SHP77 treated with DMSO at 0.1 percent for 48 hours (cell line): ENCODE measurements around the gene CBY2.

Experiments
- DNase-seq: peaks from one replicate; lab custom pipeline; 2025; lab: John Stamatoyannopoulos, UW

The CBY2 gene

DNA sequence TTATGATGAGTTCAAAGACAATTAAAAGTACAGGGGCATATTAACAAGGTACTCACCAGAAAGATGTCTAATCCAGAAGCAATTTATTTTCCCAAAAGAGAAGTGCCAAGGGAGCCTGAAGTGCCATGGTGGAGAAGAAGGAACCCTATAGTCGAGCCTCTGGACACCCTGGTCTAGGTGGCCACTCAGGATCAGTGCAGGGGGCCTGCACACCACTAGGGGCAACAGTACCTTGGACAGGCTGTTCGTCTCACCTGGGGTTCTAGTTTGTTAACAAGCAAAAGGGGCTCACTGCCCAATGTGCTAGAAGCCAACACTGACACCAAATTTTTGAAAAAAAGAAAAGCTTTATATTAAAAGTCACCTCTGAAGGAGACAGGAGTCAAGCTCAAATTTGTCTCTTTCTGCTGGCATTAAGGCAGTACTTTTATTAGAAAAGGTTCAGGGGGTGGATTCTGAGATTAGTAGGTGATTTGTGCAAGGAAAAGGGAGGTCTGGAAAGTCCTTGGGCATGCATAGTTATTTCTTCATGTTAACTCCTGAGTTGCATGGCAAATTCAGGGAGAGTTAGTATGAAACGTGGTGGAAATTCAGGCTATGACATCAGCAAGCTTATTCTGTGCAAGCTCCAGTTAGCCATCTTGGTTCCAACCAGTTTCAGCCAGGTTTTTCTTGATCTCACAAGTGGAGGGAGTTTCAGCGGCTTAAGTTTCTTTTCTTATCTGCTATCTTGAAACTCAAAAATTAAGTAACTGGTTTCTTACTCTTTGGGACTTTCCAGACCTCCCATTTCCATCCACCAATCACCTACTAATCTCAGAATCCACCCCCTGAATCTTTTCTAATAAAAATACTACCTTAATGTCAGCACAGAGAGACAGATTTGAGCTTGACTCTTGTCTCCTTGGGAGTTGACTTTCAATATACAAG lies 884 bp upstream of the CBY2 start:
- no peak for DNase-seq

DNA sequence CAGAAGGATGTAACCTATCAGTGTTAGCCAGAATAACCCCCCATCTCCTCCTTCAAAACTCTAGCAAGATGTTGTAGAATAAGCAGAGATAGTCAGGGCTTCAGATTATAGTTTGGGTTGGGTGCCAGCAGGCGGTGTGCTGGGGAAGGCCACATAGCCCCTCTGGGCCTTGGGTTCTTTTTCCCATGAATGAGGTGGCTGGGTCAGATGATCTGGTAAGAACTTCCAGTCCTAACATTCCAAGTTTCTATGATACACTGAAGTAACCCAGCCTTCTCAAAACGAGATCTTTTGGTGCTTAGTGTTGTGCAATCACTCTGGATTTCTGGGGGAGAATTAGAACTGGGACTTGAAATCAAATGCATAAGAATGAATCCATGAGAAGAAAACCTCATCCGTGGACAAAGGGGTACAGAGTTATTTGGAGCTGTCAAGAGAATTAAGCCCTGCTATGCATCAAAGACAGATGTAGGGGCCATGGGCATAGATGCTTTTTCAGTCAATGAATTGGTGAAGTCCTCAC lies 810 bp downstream of the CBY2 start:
- DNase-seq = no peak

DNA sequence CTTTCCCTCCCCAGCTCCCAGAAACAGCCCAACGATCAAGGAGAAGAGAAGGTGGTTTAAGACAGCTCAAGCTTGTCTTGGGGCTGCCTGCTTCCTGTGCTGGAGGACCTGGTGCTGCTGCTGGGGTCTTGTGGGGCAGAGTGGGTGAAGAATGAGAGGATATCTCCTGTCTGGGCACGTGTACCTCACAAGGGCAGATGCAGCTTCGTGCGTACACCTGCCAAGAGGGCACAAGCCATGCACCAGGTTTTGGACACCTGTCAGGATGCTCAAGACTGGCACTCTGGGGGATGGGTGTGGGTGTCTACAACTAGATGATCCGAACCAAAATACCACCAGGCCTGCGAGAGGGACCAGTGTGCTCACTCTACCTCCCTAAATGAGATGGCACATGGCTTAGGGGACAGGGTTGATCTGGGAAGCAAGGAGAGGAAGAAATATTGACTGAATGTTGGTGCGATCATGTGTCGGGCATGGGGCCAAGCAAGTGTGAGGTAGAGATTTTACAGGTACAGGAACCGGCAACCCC lies 2.2 kb downstream of the CBY2 start:
- no peak for DNase-seq

DNA sequence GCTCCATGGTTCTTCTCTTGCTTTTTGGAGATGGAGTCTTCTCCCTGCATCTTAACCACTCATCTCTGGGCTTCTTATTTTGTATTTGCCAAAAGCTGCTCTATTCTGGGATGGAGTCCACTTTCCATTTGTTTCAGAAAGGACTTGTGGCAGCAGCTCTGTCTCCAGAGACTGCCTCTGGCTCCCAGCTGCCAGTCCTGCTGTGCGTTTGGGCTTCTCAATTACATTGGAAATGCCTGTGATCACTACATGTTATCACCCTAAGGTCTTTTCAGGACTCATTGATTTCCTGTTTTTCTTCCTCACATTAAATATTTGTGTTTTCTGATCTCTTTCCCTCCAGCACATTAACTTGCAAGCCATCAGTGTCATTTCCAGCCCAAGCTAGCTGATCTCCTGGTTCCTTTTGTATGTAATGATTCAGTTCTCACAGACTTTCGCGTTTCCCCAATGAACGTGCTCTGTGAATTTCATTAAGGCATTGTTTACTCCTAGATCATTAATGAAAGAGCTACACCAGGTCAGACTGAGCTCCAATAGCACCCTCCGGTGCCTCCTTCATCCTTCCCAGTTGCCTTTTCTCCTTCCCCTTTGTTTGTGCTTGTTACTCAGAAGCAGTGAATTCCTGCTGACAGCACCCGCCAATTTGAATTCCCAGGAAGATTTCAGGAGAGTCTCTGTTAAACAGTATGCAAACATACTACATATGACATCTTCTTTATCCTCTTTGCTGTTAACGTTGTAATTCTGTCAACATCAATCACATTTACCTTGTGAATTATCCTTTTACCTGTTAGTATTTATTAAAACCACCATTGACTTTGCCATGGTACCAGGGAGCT lies 3.0 kb downstream of the CBY2 start:
- no peak for DNase-seq

DNA sequence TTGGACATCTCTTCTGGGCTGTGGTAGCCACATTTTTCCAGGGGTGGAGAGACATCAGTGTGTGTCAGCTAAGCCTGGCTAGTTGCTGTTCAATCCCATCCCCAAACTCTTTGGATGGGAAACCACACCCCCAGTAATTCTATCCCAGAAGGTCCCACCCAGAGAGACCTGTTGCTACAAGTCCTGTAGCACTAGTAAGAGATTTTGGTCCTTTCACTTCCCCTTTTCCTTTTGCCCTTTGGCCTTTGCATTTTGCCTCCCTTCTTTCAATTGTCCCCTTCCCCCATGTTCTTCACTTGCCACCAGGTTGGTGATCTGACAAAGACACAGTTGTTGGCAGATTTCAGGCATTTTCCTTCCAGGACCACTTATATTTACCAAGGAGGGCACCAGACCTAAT lies 3.8 kb downstream of the CBY2 start:
- no peak for DNase-seq

DNA sequence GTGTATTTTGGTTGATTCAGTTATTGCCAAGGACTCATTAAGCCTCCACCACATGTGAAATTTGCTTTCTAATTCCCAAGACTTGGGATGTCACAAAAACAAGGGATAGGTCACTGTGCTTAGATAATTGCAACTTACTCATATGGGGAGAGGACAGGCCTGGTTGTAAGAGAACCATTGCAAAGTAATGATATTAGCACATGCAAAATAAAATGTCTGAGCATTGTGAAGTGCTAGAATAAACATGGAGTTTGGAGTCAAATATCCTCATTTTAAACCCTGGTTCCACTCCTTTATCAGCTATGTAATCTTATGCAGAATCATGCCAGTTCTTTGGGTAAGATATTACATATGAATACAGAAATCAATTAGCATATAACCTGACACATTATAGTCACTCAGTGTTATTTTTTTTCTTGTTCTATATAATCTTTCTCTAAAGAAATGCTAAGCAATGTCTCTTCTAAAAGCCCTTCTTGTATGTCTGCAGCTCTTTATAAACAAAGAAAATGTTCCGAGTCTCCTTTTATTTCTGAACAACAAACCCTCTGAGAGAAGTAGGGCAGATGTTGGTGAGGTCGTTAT lies 5.5 kb downstream of the CBY2 start:
- no peak for DNase-seq

DNA sequence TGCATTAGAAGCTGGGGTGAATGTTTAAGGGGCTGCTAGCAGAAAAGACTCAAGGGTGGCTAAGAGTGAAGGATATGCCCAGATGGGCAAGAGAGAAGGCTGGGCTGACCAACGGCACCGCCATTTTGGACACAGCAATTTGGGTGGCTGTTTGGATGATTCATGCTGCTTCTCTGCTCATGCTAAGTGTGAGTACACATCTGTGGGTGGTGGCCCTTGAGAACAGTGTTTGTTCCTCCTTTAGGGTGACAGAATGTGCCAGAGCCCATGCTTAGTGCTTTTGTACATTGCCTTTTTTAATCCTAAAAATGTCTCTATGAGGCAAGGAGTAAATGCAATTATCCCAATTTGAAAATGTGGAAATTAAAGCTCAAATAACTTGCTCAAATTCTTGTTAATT lies 9.8 kb downstream of the CBY2 start:
- no peak for DNase-seq

DNA sequence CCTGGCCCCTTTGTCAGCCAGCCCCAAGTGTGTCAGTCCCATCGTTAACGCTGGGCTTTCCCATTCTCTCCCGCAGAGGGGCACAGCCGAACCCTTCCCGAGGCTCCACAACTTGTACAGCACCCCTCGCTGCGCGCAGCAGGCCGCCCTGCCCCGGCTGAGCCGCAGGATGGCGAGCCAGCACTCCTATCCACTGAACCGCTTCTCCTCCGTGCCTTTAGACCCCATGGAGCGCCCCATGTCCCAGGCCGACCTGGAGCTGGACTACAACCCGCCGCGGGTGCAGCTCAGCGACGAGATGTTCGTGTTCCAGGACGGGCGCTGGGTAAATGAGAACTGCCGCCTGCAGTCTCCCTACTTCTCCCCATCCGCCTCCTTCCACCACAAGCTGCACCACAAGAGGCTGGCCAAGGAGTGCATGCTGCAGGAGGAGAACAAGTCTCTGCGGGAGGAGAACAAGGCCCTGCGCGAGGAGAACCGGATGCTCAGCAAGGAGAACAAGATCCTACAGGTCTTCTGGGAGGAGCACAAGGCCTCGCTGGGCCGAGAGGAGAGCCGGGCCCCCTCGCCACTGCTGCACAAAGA lies 11.1 kb downstream of the CBY2 start:
- no peak for DNase-seq

DNA sequence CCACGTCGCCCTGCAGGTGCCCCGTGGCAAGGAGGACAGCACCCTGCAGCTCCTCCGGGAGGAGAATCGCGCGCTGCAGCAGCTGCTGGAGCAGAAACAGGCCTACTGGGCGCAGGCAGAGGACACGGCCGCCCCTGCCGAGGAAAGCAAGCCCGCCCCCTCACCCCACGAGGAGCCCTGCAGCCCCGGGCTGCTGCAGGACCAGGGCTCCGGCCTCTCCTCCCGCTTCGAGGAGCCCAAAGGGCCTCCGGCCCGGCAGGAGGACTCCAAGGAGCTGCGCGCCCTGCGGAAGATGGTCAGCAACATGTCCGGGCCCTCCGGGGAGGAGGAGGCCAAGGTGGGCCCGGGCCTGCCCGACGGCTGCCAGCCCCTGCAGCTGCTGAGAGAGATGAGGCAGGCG lies 11.6 kb downstream of the CBY2 start:
- DNase-seq = no peak

DNA sequence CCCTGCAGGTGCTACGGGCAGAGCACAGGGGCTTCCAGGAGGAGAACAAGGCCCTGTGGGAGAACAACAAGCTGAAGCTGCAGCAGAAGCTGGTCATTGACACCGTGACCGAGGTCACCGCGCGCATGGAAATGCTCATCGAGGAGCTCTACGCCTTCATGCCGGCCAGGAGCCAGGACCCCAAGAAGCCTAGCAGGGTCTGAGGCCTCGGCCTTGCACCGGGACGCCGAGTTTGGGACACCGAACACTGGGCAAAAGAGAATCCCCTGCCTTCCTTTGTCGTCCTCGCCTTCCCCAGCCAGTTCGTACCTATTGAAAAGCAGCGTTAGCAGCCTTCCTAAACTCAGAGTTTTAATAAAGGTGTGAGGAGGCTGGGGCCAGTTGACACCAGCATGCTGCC lies 12.1 kb downstream of the CBY2 start:
- DNase-seq = no peak

DNA sequence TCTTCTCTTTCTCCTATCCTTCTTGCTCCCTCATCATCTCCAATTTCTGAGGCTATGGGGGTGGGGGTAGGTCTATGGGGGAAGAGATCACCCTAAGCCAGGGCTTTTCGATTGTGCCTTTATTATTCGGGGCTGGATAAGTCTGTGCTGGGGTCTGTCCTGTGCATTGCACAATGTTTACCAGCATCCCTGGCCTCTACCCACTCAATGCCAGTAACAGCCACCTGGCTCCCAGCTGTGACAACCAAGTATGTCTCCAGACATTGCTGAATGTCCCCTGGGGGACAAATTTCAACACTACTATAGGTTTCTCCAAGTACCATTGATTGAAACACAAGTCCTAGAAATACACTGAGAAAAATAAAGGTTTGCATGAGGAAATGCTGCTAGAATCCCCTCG lies 13.2 kb downstream of the CBY2 start:
- no peak for DNase-seq

DNA sequence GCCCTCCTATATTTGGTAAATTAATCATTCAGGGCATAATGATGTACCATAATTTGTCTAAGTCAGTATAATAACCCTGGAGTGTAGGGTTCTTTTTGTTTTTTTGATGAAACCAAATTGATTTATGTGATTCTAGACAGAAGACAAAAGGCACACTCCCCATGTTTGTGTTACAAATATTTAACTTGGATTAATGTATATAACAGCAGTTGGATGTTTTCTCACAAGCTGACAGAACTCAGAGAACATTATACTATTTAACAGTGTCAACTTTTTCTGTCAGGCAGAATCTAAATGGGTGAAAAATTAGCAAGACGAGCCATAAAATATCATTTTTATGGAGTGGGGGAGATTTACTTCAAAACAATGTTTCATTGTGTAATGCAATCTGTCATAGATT lies 15.2 kb downstream of the CBY2 start:
- no peak for DNase-seq

DNA sequence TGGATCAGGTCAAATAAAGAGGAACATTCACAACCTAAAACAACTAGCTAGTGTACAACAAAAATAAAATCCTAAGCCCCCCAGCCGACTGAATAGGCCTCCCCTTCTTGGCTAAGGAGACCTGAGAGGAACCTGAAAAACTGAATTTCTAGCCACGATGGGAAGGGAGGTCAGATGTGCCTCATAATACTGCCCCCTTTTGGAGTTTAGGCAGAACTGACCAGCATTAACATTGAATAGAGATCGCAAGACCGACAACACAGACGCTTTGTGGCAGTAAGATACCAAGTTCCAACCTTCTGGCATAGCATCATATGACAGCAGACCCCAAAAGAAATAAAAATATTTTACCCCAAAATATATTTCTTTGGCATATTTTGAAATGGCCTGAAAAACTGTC lies 15.9 kb downstream of the CBY2 start:
- DNase-seq = no peak

DNA sequence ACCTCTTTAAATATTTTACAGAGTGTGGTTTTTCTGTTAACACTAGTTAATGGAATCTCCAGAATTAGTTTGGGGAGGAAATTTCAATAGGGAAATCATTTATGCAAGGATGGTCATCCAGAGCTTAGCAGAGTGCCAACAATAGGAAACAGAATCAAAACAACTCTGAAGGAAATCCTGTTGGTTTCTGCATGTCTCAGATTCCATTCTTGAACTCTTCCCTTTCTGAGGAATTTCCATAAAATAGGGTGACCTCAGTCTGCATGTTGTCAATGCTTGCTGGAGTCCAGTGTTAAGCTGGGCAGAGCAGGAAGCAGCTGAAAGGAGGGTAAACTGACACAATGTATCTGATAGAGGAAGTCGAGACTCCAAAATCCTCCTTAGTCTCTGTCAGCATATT lies 16.9 kb downstream of the CBY2 start:
- no peak for DNase-seq

DNA sequence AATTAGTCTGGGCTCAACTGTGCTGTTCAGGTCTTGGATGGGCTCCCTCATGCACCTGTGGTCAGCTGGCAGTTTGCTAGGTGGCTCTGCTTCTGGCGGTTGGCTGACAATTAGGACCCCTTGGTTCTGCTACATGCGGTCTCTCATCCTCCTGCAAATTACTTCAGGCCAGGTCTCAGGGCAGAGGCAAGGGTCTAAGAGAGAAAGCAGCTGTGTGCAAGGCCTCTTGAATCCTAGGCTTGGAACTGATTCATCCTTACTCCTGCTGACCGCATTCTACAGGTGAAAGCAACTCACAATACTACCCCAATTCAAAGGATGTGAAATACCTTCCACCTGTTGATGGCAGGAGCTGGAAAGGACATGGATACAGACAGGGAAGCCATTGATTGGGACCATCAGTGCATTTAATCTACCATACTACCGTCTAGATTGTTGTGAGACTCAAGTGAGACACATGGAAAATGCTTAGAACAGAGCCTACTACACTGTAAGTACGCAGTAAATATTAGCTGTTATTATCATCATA lies 19.1 kb downstream of the CBY2 start:
- no peak for DNase-seq

DNA sequence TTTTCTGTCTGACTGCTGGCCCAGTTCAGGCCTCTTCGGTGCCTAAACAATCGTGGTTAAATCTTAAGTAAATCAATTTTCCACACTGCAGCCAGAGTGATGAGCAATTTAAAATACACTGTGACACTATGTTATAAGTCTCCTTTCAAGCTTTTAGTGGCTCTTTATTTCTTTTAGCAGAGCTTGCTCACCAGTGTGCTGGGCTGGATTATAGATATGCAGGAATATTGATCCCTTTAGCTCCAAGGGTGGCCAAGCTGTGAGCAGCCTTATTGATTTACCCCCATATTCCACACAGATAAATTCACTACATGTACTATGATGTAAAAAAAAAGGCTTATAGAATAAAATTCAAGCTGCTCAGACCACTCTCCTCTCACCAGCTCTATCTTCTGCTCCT lies 21.7 kb downstream of the CBY2 start:
- DNase-seq = no peak

DNA sequence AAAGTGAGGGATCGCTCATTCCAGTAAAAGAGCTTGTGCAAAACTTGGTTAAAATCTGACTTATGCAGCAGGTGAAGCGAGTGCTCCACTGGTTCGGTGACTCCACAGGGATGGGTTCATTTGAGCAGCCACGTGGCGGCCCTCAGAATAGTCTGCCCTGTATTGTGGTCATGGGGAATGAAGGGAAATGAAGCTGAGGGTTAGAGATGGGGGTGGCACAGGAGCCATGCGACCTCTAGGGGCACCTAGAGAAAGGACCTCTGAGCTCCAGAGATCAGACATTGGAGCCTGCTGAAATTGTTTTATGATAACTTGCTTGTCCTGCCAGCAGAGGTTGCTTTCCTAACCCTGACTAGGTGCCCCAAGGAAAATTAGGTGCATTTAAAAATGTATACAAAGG lies 26.6 kb downstream of the CBY2 start:
- DNase-seq = no peak

DNA sequence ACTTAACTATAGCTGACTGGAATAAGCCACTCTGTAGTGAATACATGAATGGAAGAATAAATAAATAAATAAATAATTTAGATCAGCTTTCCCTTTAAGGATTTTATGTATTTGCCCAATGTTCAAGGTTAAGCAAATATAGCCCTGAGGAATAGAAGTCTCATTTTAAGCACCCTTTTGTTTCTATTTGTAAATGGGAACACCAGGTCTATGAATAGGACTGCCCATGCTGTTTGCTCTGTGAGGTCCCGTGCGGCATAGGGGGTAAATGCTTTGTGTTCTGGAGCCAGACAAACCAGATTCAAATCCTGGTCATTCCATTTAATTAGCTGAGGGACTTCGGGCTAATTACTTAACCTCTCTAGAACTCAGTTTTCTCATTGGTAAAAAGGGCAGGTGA lies 29.3 kb downstream of the CBY2 start:
- DNase-seq = no peak

DNA sequence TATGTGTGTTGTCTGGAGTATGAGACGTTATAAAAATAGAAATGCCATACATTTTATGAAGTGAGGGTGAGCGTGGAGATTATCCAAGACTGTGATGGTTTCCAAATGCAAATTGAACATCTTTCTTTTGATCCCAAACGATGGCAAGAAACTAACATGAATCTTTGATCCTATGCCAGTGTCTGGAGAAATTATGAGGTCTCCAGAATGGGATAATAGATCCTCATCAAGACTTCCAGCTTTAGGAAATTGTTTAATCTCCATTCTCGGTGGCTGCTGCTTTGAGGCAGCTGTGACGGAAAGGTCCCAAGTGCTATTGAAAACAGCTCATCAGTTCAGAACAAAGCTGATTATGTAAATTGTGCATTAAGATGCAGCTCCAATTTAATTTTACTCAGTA lies 30.8 kb downstream of the CBY2 start:
- DNase-seq = no peak

DNA sequence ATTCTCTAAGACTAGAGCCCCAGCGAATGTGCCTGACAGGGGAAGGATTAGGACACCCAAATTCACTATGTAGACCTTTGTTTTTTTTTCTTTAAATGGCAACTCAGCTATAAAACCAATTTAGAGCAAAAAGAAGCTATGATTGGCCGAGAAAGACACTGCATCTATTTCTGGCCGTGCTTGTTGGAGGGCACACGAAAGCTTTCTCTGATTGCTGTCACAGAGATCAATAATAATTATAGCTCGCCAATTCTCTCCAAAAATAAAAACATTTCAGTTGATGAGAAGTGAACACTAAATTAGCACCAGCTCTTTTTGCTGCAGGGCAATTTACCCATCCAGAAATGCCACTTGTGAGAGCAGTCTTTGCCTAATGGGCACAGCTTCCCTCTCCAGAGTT lies 31.2 kb downstream of the CBY2 start:
- DNase-seq = no peak

DNA sequence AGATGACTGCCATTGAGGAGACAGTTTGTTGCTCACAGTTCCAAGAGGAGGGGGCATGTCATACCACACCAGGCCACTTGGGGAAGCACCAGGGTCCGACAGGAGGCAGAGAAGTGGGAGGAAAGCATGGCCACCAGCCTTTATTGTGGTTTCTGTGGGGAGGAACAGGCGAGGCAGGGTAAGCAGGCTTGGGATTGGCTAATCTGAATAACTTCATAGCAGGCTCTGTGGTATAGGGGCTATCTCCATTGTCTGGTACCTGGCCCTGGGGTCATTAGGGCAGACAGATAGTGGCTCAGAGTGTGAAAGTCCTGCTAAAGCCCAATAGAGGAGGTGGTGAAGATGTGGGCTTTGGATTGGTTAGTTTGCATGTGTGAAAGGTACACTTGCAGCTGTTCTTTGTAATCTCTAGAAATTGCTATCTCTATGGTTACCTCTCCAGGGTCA lies 35.5 kb downstream of the CBY2 start:
- DNase-seq = no peak

DNA sequence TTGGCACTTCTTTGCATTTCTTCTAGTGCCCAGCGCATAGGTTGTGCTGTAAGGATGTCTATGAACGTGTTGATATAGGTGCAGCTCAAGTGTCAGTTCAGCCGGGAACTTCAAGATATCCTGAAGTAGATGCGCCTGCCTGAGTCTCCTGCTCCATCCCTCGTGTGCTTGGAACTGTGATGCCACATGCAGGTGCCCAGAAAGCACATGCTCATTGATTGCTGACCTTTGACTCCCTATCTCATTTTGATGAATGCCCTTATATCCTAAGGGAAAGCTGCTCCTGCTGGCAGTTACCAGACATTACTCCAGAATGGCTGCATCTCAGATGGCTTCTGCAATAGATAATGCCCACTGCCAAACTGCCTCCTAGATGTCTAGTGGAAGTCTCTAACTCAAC lies 40.9 kb downstream of the CBY2 start:
- DNase-seq = no peak
